Astrocyte (in vitro differentiated cells and primary cell): ENCODE results near the gene TMC1. TPM values are rescaled to one million over a fixed set of nuclear protein-coding genes. Genes with fewer than 3 reads are reported as not detected.

ENCODE experiments used
- DNase-seq: peaks from one replicate; pipeline ENCODE4 v3.0.0-alpha.2; 2010; ENCODE audit warnings: low read depth
- FAIRE-seq: peaks from 2 replicates; lab custom pipeline; 2011; peaks lifted over from hg19 to GRCh38; lab: Jason Lieb, UNC
- H2AFZ ChIP-seq: 2 replicates; pipeline ENCODE4 v1.6.0; 2012; ENCODE audit warnings: low read depth, low read length, inconsistent platforms
- H3K27ac ChIP-seq: 2 replicates; pipeline ENCODE4 v1.5.1; 2011; ENCODE audit warnings: low read depth, low read length, inconsistent platforms
- H3K27me3 ChIP-seq: 2 replicates; pipeline ENCODE4 v1.6.0; 2011; ENCODE audit warnings: low read length, inconsistent platforms; ENCODE audit not compliant: insufficient read depth
- H3K36me3 ChIP-seq: 2 replicates; pipeline ENCODE4 v1.5.1; 2011; ENCODE audit warnings: low read length, inconsistent platforms; ENCODE audit not compliant: insufficient read depth
- H3K4me1 ChIP-seq: 2 replicates; pipeline ENCODE4 v1.5.1; 2011; ENCODE audit warnings: low read length, inconsistent platforms; ENCODE audit not compliant: insufficient read depth
- H3K4me2 ChIP-seq: 2 replicates; pipeline ENCODE4 v1.6.0; 2012; ENCODE audit warnings: low read length, inconsistent platforms
- H3K4me3 ChIP-seq: 2 replicates; pipeline ENCODE4 v1.5.1; 2011; ENCODE audit warnings: low read depth, mild to moderate bottlenecking, low read length, inconsistent platforms; ENCODE audit not compliant: insufficient read depth
- H3K79me2 ChIP-seq: 2 replicates; pipeline ENCODE4 v1.6.0; 2012; ENCODE audit warnings: mild to moderate bottlenecking, low read length, inconsistent platforms; ENCODE audit not compliant: insufficient read depth
- H3K9ac ChIP-seq: 2 replicates; pipeline ENCODE4 v1.6.0; 2012; ENCODE audit warnings: mild to moderate bottlenecking, low read length, inconsistent platforms
- H3K9me3 ChIP-seq: 2 replicates; pipeline ENCODE4 v1.5.1; 2012; ENCODE audit warnings: low read depth, mild to moderate bottlenecking, low read length, inconsistent platforms; ENCODE audit not compliant: insufficient read depth
- H4K20me1 ChIP-seq: 2 replicates; pipeline ENCODE4 v1.6.0; 2012; ENCODE audit warnings: low read length, inconsistent platforms; ENCODE audit not compliant: insufficient read depth
- H3K27ac Mint-ChIP-seq: one replicate; pipeline ENCODE4 v1.8.0; 2021; ENCODE audit warnings: mild to moderate bottlenecking, mixed read lengths; ENCODE audit not compliant: unreplicated experiment
- H3K27me3 Mint-ChIP-seq: one replicate; pipeline ENCODE4 v1.8.0; 2021; ENCODE audit warnings: low read depth, mixed read lengths; ENCODE audit not compliant: unreplicated experiment
- H3K36me3 Mint-ChIP-seq: one replicate; pipeline ENCODE4 v1.8.0; 2021; ENCODE audit warnings: low read depth, mixed read lengths; ENCODE audit not compliant: unreplicated experiment
- H3K4me1 Mint-ChIP-seq: one replicate; pipeline ENCODE4 v1.8.0; 2021; ENCODE audit warnings: low read depth, mixed read lengths; ENCODE audit not compliant: unreplicated experiment
- H3K4me3 Mint-ChIP-seq: one replicate; pipeline ENCODE4 v1.8.0; 2021; ENCODE audit warnings: mild to moderate bottlenecking, moderate library complexity, mixed read lengths; ENCODE audit not compliant: unreplicated experiment
- H3K9me3 Mint-ChIP-seq: one replicate; pipeline ENCODE4 v1.8.0; 2021; ENCODE audit warnings: mild to moderate bottlenecking, mixed read lengths; ENCODE audit not compliant: unreplicated experiment
- CTCF ChIP-seq: IDR thresholded peaks from 2 replicates; pipeline ENCODE4 v1.5.1; 2011; ENCODE audit warnings: low read depth, mild to moderate bottlenecking, inconsistent platforms, low read length, moderate library complexity; ENCODE audit not compliant: insufficient read depth
- EZH2 ChIP-seq: IDR thresholded peaks from 2 replicates; pipeline ENCODE4 v1.6.1; 2012; ENCODE audit warnings: mild to moderate bottlenecking, low read length, inconsistent platforms; ENCODE audit not compliant: insufficient read depth
- total RNA-seq: library from RNA; stranded (reverse); gene quantifications from 2 replicates; pipeline ENCODE4 v1.2.1, GENCODE V29; 2021

Gene TMC1
- total RNA-seq, 1 donor from 2014 or later, result not detected

DNA sequence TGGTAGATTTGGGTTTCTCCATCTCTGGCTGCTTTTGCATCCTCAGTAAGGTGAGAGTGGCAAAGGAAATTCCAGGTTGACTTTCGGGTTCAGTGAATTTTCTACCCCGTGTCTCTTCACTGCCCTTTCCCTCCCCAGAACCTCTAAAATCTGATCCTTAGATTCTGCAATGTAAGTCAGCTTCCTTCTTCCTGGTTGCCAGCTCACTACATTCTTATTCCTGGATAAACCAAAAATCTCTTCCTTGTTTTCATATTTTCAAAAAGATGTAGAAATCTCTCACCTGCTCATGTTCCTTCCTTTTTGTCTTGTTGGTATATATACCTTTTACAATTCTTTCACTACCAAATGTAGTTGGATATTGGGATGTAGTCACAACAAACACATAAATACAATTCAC lies 145.8 kb downstream of the TMC1 start:
- Histone ChIP-seq H2AFZ (no peak overlapping the region), H3K79me2 (no peaks in the 10 kb centered on the region), H4K20me1 (no peaks in the 10 kb centered on the region), H3K4me2 (no peak overlapping the region), H3K27ac (no peak overlapping the region), H3K9ac (no peak overlapping the region), H3K4me3 (no peak overlapping the region), H3K4me1 (peaks cover 7% of the 10 kb centered on the region), H3K36me3 (no peaks in the 10 kb centered on the region), H3K9me3 (no peaks in the 10 kb centered on the region), H3K27me3 (no peaks in the 10 kb centered on the region)
- H3K4me3 Mint-ChIP-seq, result no peak overlapping the region
- DNase-seq, result no peak
- no peak overlapping the region for H3K27ac Mint-ChIP-seq
- H3K36me3 Mint-ChIP-seq, result no peaks in the 10 kb centered on the region
- peaks cover 4% of the 10 kb centered on the region for H3K9me3 Mint-ChIP-seq
- no peak for FAIRE-seq
- no peaks in the 10 kb centered on the region for H3K27me3 Mint-ChIP-seq
- peaks cover 17% of the 10 kb centered on the region for H3K4me1 Mint-ChIP-seq
- TF ChIP-seq CTCF (no peak), EZH2 (no peak)

DNA sequence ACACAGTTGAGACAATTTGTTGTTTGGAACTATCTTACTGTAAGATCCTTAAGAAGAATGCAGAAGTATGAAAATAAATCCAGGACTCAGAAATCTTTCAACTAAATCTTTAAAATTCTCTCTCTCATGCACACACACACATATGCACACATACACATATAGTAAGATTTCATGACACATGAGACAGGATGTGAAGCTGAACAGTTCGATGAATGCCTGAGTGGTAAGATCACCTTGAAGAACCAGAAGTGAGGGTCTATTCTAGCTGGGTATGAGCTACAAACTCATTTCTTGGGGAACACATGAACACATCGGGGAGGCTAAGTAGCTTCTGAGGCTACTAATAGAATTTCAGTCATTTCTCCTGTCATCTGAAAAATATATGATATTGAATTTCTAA lies 153.6 kb downstream of the TMC1 start:
- Histone ChIP-seq H3K27ac (no peak overlapping the region), H3K4me2 (no peak overlapping the region), H2AFZ (no peak overlapping the region), H3K4me1 (peaks cover 14% of the 10 kb centered on the region), H3K9ac (no peak overlapping the region), H3K27me3 (no peaks in the 10 kb centered on the region), H3K79me2 (no peaks in the 10 kb centered on the region), H4K20me1 (no peaks in the 10 kb centered on the region), H3K9me3 (no peaks in the 10 kb centered on the region), H3K36me3 (no peaks in the 10 kb centered on the region), H3K4me3 (no peak overlapping the region)
- peaks cover 2% of the 10 kb centered on the region for H3K36me3 Mint-ChIP-seq
- peak; percentile 25 for DNase-seq
- H3K9me3 Mint-ChIP-seq, result no peaks in the 10 kb centered on the region
- peak; percentile 45 for FAIRE-seq
- TF ChIP-seq CTCF (no peak), EZH2 (no peak)
- no peaks in the 10 kb centered on the region for H3K27me3 Mint-ChIP-seq
- no peak overlapping the region for H3K4me3 Mint-ChIP-seq
- peak overlapping the region; percentile 11 for H3K27ac Mint-ChIP-seq
- H3K4me1 Mint-ChIP-seq, result peaks cover 21% of the 10 kb centered on the region

GRCh38 chr9:72675586-72675985 lies 154.2 kb downstream of the TMC1 start:
- DNase-seq, result peak; percentile 72
- H3K9me3 ChIP-seq, result no peaks in the 10 kb centered on the region
- H4K20me1 ChIP-seq, result no peaks in the 10 kb centered on the region
- H3K9ac ChIP-seq, result no peak overlapping the region
- H3K9me3 Mint-ChIP-seq, result no peaks in the 10 kb centered on the region
- H3K27me3 ChIP-seq, result no peaks in the 10 kb centered on the region
- no peaks in the 10 kb centered on the region for H3K79me2 ChIP-seq
- H2AFZ ChIP-seq, result no peak overlapping the region
- peaks cover 17% of the 10 kb centered on the region for H3K4me1 Mint-ChIP-seq
- H3K36me3 ChIP-seq, result no peaks in the 10 kb centered on the region
- peaks cover 14% of the 10 kb centered on the region for H3K4me1 ChIP-seq
- no peak overlapping the region for H3K4me3 ChIP-seq
- peak overlapping the region; percentile 28 for H3K4me2 ChIP-seq
- peak overlapping the region; percentile 23 for H3K27ac ChIP-seq
- peaks cover 2% of the 10 kb centered on the region for H3K36me3 Mint-ChIP-seq
- peak overlapping the region; percentile 11 for H3K27ac Mint-ChIP-seq
- H3K4me3 Mint-ChIP-seq, result no peak overlapping the region
- H3K27me3 Mint-ChIP-seq, result no peaks in the 10 kb centered on the region
- peak; percentile 5 for FAIRE-seq
- TF ChIP-seq EZH2 (no peak), CTCF (no peak)
